ENCODE measurements around the gene ZNF3. TPM values are rescaled to one million over a fixed set of nuclear protein-coding genes. Genes with fewer than 3 reads are reported as not detected.

ZNF3 gene
- total and polyA plus RNA-seq, 9 of the 15 experiments (the other 6 are each of a cell fraction or from before 2014, with no cell fraction given), result 30.0 to 64.9 (median 51.5) TPM

DNA sequence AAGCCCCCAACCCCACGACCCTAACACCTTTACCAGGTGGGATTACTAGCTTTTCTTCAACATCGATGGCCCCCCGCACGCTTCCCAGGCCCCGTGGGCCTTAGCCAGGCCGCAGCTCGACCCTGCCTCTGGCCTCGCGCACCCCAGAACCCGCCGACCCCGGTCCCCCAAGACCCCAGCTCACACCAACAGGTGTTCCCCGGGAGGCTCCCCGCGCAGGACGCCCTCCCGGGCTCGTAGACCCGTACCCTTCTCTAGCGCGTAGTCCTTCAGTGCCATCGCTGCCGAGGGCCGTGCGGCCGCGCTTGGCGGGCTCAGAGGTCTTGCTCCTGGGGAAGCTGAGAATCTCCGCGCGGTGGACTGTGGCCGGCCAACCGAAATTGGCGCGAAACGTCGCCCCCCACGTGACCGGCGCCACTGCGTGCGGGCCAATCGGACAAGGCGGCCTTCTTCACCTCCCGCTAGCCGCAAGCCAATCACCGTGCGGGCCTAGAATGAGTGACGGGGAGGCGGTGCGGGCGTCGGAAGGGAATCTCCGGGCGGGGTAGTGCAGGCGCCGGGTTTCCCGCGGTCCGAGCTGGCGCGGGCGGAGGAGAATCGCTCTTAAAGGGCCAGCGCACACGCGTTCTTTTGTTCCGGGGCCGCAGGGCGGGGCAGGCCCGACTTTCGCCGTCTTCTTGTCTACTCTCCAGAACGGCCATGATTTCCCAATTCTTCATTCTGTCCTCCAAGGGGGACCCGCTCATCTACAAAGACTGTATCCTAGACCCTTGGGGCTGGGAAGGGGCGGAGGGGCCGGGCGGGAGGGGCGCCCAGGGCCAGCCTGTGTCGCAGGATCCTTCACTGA is 19.7 kb upstream of the ZNF3 start, which contains the start of the genes AP4M1 and MCM7 (continued):
- TF ChIP-seq, protein P1, sequence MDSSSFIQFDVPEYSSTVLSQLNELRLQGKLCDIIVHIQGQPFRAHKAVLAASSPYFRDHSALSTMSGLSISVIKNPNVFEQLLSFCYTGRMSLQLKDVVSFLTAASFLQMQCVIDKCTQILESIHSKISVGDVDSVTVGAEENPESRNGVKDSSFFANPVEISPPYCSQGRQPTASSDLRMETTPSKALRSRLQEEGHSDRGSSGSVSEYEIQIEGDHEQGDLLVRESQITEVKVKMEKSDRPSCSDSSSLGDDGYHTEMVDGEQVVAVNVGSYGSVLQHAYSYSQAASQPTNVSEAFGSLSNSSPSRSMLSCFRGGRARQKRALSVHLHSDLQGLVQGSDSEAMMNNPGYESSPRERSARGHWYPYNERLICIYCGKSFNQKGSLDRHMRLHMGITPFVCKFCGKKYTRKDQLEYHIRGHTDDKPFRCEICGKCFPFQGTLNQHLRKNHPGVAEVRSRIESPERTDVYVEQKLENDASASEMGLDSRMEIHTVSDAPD (CRISPR knock-in tag; IDR thresholded peaks at IDR 0.05), result no peak
- no peak for TF ChIP-seq ZFPM2 (CRISPR knock-in tag; IDR thresholded peaks at IDR 0.05)
- TF ChIP-seq MCM2 (IDR thresholded peaks at IDR 0.05; ENCODE audit: low read depth), result no peak
- TF ChIP-seq SMARCA5 (IDR thresholded peaks at IDR 0.05), result no peak
- TF ChIP-seq, protein P2, sequence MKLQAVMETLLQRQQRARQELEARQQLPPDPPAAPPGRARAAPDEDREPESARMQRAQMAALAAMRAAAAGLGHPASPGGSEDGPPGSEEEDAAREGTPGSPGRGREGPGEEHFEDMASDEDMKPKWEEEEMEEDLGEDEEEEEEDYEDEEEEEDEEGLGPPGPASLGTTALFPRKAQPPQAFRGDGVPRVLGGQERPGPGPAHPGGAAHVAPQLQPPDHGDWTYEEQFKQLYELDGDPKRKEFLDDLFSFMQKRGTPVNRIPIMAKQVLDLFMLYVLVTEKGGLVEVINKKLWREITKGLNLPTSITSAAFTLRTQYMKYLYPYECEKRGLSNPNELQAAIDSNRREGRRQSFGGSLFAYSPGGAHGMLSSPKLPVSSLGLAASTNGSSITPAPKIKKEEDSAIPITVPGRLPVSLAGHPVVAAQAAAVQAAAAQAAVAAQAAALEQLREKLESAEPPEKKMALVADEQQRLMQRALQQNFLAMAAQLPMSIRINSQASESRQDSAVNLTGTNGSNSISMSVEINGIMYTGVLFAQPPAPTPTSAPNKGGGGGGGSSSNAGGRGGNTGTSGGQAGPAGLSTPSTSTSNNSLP (IDR thresholded peaks at IDR 0.05; ENCODE audit: borderline replicate concordance, low read depth, low read length), result 0 out of 2 replicates have a peak, but pooled peaks have one; percentile 19
- peak; percentile 41; the same call in 1 of the 2 replicates for TF ChIP-seq ZKSCAN1 (IDR thresholded peaks at IDR 0.05; ENCODE audit: low read depth, low read length)
- TF ChIP-seq NCOA4 (IDR thresholded peaks at IDR 0.05; ENCODE audit: partially characterized antibody), result no peak
- TF ChIP-seq, protein P3, sequence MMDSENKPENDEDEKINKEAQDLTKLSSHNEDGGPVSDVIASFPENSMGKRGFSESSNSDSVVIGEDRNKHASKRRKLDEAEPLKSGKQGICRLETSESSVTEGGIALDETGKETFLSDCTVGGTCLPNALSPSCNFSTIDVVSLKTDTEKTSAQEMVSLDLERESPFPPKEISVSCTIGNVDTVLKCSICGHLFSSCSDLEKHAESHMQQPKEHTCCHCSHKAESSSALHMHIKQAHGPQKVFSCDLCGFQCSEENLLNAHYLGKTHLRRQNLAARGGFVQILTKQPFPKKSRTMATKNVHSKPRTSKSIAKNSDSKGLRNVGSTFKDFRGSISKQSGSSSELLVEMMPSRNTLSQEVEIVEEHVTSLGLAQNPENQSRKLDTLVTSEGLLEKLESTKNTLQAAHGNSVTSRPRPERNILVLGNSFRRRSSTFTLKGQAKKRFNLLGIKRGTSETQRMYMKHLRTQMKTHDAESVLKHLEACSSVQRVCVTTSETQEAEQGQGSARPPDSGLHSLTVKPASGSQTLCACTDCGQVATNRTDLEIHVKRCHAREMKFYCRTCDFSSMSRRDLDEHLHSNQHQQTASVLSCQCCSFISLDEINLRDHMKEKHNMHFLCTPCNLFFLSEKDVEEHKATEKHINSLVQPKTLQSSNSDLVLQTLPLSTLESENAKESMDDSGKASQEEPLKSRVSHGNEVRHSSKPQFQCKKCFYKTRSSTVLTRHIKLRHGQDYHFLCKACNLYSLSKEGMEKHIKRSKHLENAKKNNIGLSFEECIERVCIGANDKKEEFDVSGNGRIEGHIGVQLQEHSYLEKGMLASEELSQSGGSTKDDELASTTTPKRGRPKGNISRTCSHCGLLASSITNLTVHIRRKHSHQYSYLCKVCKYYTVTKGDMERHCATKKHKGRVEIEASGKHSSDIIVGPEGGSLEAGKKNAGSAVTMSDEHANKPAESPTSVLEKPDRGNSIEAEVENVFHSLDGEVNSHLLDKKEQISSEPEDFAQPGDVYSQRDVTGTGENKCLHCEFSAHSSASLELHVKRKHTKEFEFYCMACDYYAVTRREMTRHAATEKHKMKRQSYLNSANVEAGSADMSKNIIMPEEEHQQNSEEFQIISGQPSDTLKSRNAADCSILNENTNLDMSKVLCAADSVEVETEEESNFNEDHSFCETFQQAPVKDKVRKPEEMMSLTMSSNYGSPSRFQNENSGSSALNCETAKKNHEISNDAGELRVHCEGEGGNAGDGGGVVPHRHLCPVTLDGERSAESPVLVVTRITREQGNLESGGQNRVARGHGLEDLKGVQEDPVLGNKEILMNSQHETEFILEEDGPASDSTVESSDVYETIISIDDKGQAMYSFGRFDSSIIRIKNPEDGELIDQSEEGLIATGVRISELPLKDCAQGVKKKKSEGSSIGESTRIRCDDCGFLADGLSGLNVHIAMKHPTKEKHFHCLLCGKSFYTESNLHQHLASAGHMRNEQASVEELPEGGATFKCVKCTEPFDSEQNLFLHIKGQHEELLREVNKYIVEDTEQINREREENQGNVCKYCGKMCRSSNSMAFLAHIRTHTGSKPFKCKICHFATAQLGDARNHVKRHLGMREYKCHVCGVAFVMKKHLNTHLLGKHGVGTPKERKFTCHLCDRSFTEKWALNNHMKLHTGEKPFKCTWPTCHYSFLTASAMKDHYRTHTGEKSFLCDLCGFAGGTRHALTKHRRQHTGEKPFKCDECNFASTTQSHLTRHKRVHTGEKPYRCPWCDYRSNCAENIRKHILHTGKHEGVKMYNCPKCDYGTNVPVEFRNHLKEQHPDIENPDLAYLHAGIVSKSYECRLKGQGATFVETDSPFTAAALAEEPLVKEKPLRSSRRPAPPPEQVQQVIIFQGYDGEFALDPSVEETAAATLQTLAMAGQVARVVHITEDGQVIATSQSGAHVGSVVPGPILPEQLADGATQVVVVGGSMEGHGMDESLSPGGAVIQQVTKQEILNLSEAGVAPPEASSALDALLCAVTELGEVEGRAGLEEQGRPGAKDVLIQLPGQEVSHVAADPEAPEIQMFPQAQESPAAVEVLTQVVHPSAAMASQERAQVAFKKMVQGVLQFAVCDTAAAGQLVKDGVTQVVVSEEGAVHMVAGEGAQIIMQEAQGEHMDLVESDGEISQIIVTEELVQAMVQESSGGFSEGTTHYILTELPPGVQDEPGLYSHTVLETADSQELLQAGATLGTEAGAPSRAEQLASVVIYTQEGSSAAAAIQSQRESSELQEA (IDR thresholded peaks at IDR 0.05; ENCODE audit: low read depth), result no peak
- TF ChIP-seq, protein P4, sequence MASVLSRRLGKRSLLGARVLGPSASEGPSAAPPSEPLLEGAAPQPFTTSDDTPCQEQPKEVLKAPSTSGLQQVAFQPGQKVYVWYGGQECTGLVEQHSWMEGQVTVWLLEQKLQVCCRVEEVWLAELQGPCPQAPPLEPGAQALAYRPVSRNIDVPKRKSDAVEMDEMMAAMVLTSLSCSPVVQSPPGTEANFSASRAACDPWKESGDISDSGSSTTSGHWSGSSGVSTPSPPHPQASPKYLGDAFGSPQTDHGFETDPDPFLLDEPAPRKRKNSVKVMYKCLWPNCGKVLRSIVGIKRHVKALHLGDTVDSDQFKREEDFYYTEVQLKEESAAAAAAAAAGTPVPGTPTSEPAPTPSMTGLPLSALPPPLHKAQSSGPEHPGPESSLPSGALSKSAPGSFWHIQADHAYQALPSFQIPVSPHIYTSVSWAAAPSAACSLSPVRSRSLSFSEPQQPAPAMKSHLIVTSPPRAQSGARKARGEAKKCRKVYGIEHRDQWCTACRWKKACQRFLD (CRISPR knock-in tag; IDR thresholded peaks at IDR 0.05), result peak; percentile 85
- TF ChIP-seq, protein P5, sequence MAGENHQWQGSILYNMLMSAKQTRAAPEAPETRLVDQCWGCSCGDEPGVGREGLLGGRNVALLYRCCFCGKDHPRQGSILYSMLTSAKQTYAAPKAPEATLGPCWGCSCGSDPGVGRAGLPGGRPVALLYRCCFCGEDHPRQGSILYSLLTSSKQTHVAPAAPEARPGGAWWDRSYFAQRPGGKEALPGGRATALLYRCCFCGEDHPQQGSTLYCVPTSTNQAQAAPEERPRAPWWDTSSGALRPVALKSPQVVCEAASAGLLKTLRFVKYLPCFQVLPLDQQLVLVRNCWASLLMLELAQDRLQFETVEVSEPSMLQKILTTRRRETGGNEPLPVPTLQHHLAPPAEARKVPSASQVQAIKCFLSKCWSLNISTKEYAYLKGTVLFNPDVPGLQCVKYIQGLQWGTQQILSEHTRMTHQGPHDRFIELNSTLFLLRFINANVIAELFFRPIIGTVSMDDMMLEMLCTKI (IDR thresholded peaks at IDR 0.05; ENCODE audit: partially characterized antibody), result no peak
- no peak for TF ChIP-seq ZNF184 (CRISPR knock-in tag; IDR thresholded peaks at IDR 0.05)
- peak; percentile 84 for TF ChIP-seq CBFA2T2 (conservative IDR thresholded peaks at IDR 0.05)
- TF ChIP-seq SIN3B (IDR thresholded peaks at IDR 0.05; ENCODE audit: low read depth), result peak; percentile 61
